K562 (cell line): ENCODE data around the gene PPP1CB. TPM values are rescaled to one million over a fixed set of nuclear protein-coding genes. Genes with fewer than 3 reads are reported as not detected.

Source experiments
- ATAC-seq: fragments of 200-7000 bp; cut with Tn5 transposase; 3 replicates; pipeline ENCODE4 v1.9.1; 2020; ENCODE audit warnings: moderate library complexity
- BruUV-seq: library from RNA; stranded (reverse); fragments of 400-500 nt; replicated peaks from 2 replicates; lab custom pipeline; 2021; lab: Mats Ljungman, UMichigan
- CTCF ChIA-PET: fragments of 300-600 bp; formaldehyde crosslinking; extraction: SDS; loops from one replicate; lab custom pipeline; 2021; ENCODE audit warnings: low intra/inter-chr PET ratio; lab: Yijun Ruan, JAX
- POLR2A ChIA-PET: fragments of 300-600, 350-650 bp; sonication (Branson Sonifier 250); formaldehyde crosslinking; extraction: SDS; loops from one replicate; lab custom pipeline; 2021; ENCODE audit warnings: antibody characterized with exemption, inconsistent platforms; lab: Yijun Ruan, JAX
- DNase-seq, 4 experiments: peaks; one replicate each; pipeline versions ENCODE4 v3.0.0 to v3.0.0-alpha.2; 2011 to 2018; ENCODE audit warnings: low spot score in 3 of 4, mixed read lengths in 3 of 4; ENCODE audit errors: extremely low read depth in 1 of 4
- FAIRE-seq: peaks from 2 replicates; lab custom pipeline; 2011; peaks lifted over from hg19 to GRCh38; lab: Jason Lieb, UNC
- H2AFZ ChIP-seq: 2 replicates; pipeline ENCODE4 v1.6.0; 2011; ENCODE audit warnings: low read depth, low read length, control low read depth, inconsistent platforms
- H3K27ac ChIP-seq: fragments of 200-600 bp; 3 replicates; pipeline ENCODE4 v1.8.0; 2011; ENCODE audit warnings: low read depth, mild to moderate bottlenecking, control low read depth, inconsistent platforms, low read length, moderate library complexity, mixed read lengths; ENCODE audit errors: extremely low read depth
- H3K27me3 ChIP-seq, 2 experiments: fragments of 300-600 bp in 1 of 2; 2 replicates in 1 of 2; 3 replicates in 1 of 2; pipeline versions ENCODE4 v1.6.0 to v1.8.0; 2011; ENCODE audit warnings: inconsistent platforms in 2 of 2, low read length in 2 of 2, mild to moderate bottlenecking in 1 of 2, mixed read lengths in 1 of 2, moderate library complexity in 1 of 2; ENCODE audit not compliant: control insufficient read depth in 2 of 2, insufficient read depth in 2 of 2
- H3K36me3 ChIP-seq: fragments of 300-600 bp; 3 replicates; pipeline ENCODE4 v1.8.0; 2011; ENCODE audit warnings: mild to moderate bottlenecking, low read length, inconsistent platforms; ENCODE audit not compliant: control insufficient read depth, insufficient read depth
- H3K4me1 ChIP-seq, 2 experiments: fragments of 200-600 bp in 1 of 2; replicated peaks in 1 of 2; 2 replicates in 1 of 2; 3 replicates in 1 of 2; pipeline versions ENCODE4 v1.5.1 to v1.8.0; 2011; ENCODE audit warnings: inconsistent platforms in 2 of 2, low read length in 2 of 2, mild to moderate bottlenecking in 1 of 2, mixed read lengths in 1 of 2, moderate library complexity in 1 of 2; ENCODE audit not compliant: control insufficient read depth in 2 of 2, insufficient read depth in 2 of 2
- H3K4me2 ChIP-seq: 2 replicates; pipeline ENCODE4 v1.6.1; 2011; ENCODE audit warnings: low read length, control low read depth, inconsistent platforms, mixed read lengths; ENCODE audit not compliant: insufficient read depth
- H3K4me3 ChIP-seq: fragments of 200-600 bp; sonication (generic), shearing (Covaris generic); 2 replicates; pipeline ENCODE4 v1.5.1; 2016; ENCODE audit warnings: control low read depth, inconsistent platforms
- H3K79me2 ChIP-seq: fragments of 200-600 bp; 3 replicates; pipeline ENCODE4 v1.8.0; 2011; ENCODE audit warnings: low read length, inconsistent platforms; ENCODE audit not compliant: control insufficient read depth, insufficient read depth
- H3K9ac ChIP-seq, 2 experiments: 2 replicates each; pipeline versions ENCODE4 v1.6.0 to v1.6.1; 2011; ENCODE audit warnings: low read depth in 2 of 2, low read length in 2 of 2, control low read depth in 1 of 2, inconsistent platforms in 1 of 2, mild to moderate bottlenecking in 1 of 2, mixed read lengths in 1 of 2; ENCODE audit not compliant: insufficient read depth in 1 of 2
- H3K9me1 ChIP-seq: one replicate; pipeline ENCODE4 v1.6.0; 2011; ENCODE audit warnings: inconsistent platforms, mild to moderate bottlenecking, low read length, moderate library complexity; ENCODE audit not compliant: control insufficient read depth, insufficient read depth
- H3K9me3 ChIP-seq: replicated peaks from 2 replicates; pipeline ENCODE4 v1.5.1; 2011; ENCODE audit warnings: low read depth, low read length, inconsistent platforms; ENCODE audit not compliant: control insufficient read depth, insufficient read depth
- H4K20me1 ChIP-seq: replicated peaks from 2 replicates; pipeline ENCODE4 v1.6.1; 2011; ENCODE audit warnings: low read length, inconsistent platforms, mixed read lengths; ENCODE audit not compliant: control insufficient read depth, insufficient read depth
- ATF1 ChIP-seq, 2 experiments: fragments of 450-650 bp in 1 of 2; IDR thresholded peaks; 2 replicates each; pipeline ENCODE4 v1.6.1; 2016; ENCODE audit warnings: missing compliant biosample characterization in 1 of 2, missing genetic modification characterization in 1 of 2
- ATF7 ChIP-seq: fragments of 450-650 bp; IDR thresholded peaks from 2 replicates; pipeline ENCODE4 v1.7.1; 2014; ENCODE audit warnings: mild to moderate bottlenecking, moderate library complexity
- HLTF ChIP-seq: fragments of 450-650 bp; IDR thresholded peaks from 2 replicates; pipeline ENCODE4 v1.6.1; 2016
- HMBOX1 ChIP-seq: sonication (generic); IDR thresholded peaks from 2 replicates; pipeline ENCODE4 v1.6.1; 2016
- JUND ChIP-seq, 2 experiments: IDR thresholded peaks; 2 replicates in 1 of 2; 3 replicates in 1 of 2; pipeline ENCODE4 v1.6.1; 2011; ENCODE audit warnings: borderline replicate concordance in 2 of 2, low read depth in 2 of 2, low read length in 2 of 2, improper control_type of control experiment in 1 of 2, missing biosample characterization in 1 of 2, missing genetic modification characterization in 1 of 2, missing genetic modification reagents in 1 of 2
- MAFK ChIP-seq: IDR thresholded peaks from 2 replicates; pipeline ENCODE4 v1.6.1; 2011; ENCODE audit warnings: low read length, improper control_type of control experiment
- PBX2 ChIP-seq, 2 experiments: IDR thresholded peaks in 1 of 2; conservative IDR thresholded peaks in 1 of 2; 2 replicates each; pipeline ENCODE4 v1.6.1; 2016; ENCODE audit warnings: low read depth in 2 of 2, mild to moderate bottlenecking in 1 of 2, missing compliant biosample characterization in 1 of 2, missing genetic modification characterization in 1 of 2, moderate library complexity in 1 of 2
- POLR2H ChIP-seq: IDR thresholded peaks from 2 replicates; pipeline ENCODE4 v1.6.1; 2016; ENCODE audit warnings: missing genetic modification characterization, low read depth, mild to moderate bottlenecking, control low read depth, missing compliant biosample characterization, moderate library complexity
- RBBP5 ChIP-seq: fragments of 200-600 bp; sonication (generic); IDR thresholded peaks from 2 replicates; pipeline ENCODE4 v1.6.1; 2012; ENCODE audit warnings: borderline replicate concordance, mild to moderate bottlenecking, low read length, control low read depth, inconsistent platforms; ENCODE audit not compliant: insufficient read depth, poor library complexity, severe bottlenecking
- SMC3 ChIP-seq: conservative IDR thresholded peaks from 2 replicates; pipeline ENCODE4 v1.6.1; 2011; ENCODE audit warnings: low read depth, low read length, improper control_type of control experiment; ENCODE audit not compliant: insufficient read depth
- ZNF175 ChIP-seq: fragments of 200-800 bp; sonication (Bioruptor generic); IDR thresholded peaks from 2 replicates; pipeline ENCODE4 v1.6.1; 2016; ENCODE audit warnings: low read depth, mild to moderate bottlenecking, missing genetic modification characterization, missing compliant biosample characterization
- ZNF280B ChIP-seq: fragments of 250-450 bp; sonication (Bioruptor Pico); IDR thresholded peaks from 2 replicates; pipeline ENCODE4 v1.5.1; 2021; ENCODE audit warnings: mild to moderate bottlenecking
- WGBS: fragments of 100-300 bp; shearing (Covaris generic); methylation state at CpG from one replicate; pipeline ENCODE4 v1.1.6; 2016; ENCODE audit warnings: low coverage, mixed read lengths; ENCODE audit not compliant: insufficient coverage; ENCODE audit errors: missing lambda C conversion rate; 5-methylcytosine and 5-hydroxymethylcytosine counted together
- in situ Hi-C: fragments of 300-500 bp; cut with MboI; formaldehyde crosslinking; loops from 4 replicates; pipeline ENCODE4 v1.15.0; 2018; ENCODE audit warnings: inconsistent platforms, mixed read lengths
- intact Hi-C: fragments of 100-400 bp; cut with micrococcal nuclease; formaldehyde crosslinking; loops from 2 replicates; pipeline ENCODE4 v1.14.2; 2022
- polyA plus RNA-seq, 8 experiments: library from polyadenylated mRNA; depleted of rRNA in 4 of 8; stranded (reverse) in 5 of 8; unstranded in 3 of 8; fragments of >200 nt; fragmentation: Nextera tagmentation in 2 of 8; fragmentation: Illumina TruSeq in 1 of 8; extraction: Ambion mirVana in 2 of 8; extraction: Trizol in 1 of 8; gene quantifications; 2 replicates each; pipeline versions ENCODE4 v1.2.1 to v1.2.3, GENCODE V29; 2011 to 2014; ENCODE audit warnings: inconsistent platforms in 1 of 8, missing spikeins in 1 of 8
- total RNA-seq, 7 experiments: library from RNA; depleted of rRNA in 6 of 7; stranded (reverse); fragments of >200 nt in 6 of 7; fragmentation: Illumina TruSeq in 2 of 7; extraction: Trizol in 2 of 7; gene quantifications; 2 replicates each; pipeline versions ENCODE4 v1.2.1 to v1.2.3, GENCODE V29; 2011 to 2021; ENCODE audit warnings: low replicate concordance in 1 of 7

Gene PPP1CB
- total and polyA plus RNA-seq, 9 of the 15 experiments (the other 6 are each of a cell fraction or from before 2014, with no cell fraction given): 25.6 to 118 (median 58.9) TPM

GRCh38 chr2:28713577-28714298 is 37.9 kb upstream of the PPP1CB start (continued):
- no peak for TF ChIP-seq ZNF280B
- no peak for TF ChIP-seq RBBP5
- peak; percentile 38; the same call in 1 of the 2 replicates for TF ChIP-seq MAFK
- peak; percentile 46; the same call in 1 of the 2 replicates for TF ChIP-seq ATF7
- TF ChIP-seq SMC3: no peak

DNA sequence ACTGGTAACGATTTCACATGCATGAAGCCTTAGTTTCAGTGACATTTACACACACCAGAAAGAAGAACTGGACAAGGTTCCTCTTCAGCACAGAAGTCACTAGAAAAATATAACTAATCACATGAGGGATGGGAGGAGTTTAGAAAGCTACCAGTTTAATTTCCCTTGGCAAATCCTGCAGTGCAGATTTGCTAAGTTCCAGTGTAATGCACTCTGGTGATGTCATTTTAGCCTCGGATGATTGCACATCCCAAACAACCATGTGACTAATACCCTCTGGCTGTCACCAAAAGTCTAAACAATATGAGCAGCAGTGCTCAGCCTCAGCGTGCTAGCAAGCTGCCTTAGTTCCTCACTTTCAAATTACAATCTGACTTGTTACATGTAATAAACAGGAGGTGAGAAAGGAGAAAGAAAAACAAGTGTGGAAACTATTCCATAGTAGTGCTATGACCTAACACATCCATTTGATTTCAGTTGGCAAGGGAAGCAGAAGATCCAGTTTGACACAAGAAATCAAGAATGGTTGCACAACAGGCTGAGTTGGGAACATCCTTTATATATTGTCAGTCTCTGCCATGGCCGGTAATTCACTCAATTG is 35.3 kb upstream of the PPP1CB start:
- H3K27me3 ChIP-seq: no peaks in the 10 kb centered on the region
- 5% methylated on average over 4 of the region's 4 CpGs for WGBS
- DNase-seq (peak in 1 of 4 experiments; percentile 51), FAIRE-seq (peak; percentile 19), ATAC-seq (peak; percentile 83)
- POLR2A ChIA-PET: interaction anchor here (0.7 kb wide), 1 partner anchor 22 kb away, joined by 4 read pairs; no protein-coding TSS in a partner anchor
- intact Hi-C loops (no loop called here), in situ Hi-C loops (no loop called here)
- no peaks in the 10 kb centered on the region for H3K79me2 ChIP-seq
- no peak overlapping the region for H3K4me2 ChIP-seq
- H3K9me3 ChIP-seq: no peaks in the 10 kb centered on the region; the same call in 1 of the 2 replicates
- no peak overlapping the region for H3K9ac ChIP-seq
- no peak overlapping the region for H3K27ac ChIP-seq
- H3K4me1 ChIP-seq: peaks cover 0 to 7% of the 10 kb centered on the region in 2 experiments; a peak in 2 of 5 replicates
- H2AFZ ChIP-seq: peak overlapping the region; percentile 56
- H3K4me3 ChIP-seq: no peak overlapping the region
- BruUV-seq: no TSS peak
- H4K20me1 ChIP-seq: no peaks in the 10 kb centered on the region
- CTCF ChIA-PET: no interaction called here
- H3K36me3 ChIP-seq: no peaks in the 10 kb centered on the region
- H3K9me1 ChIP-seq: no peaks in the 10 kb centered on the region
- TF ChIP-seq POLR2H (tag) (0 out of 2 replicates have a peak, but pooled peaks have one; percentile 21), ZNF175 (CRISPR knock-in tag) (peak; percentile 15; the same call in 1 of the 2 replicates), JUND (IDR thresholded peaks at IDR 0.05; ENCODE audit: borderline replicate concordance, low read depth, low read length) (peak; percentile 84), JUND (tag; IDR thresholded peaks at IDR 0.05; ENCODE audit: borderline replicate concordance, low read depth, low read length) (peak; percentile 86), PBX2 (CRISPR knock-in tag; IDR thresholded peaks at IDR 0.05; ENCODE audit: low read depth) (no peak), PBX2 (tag; conservative IDR thresholded peaks at IDR 0.05; ENCODE audit: low read depth) (0 out of 2 replicates have a peak, but pooled peaks have one; percentile 28), ATF1 (CRISPR knock-in tag; IDR thresholded peaks at IDR 0.05) (no peak), ATF1 (tag; IDR thresholded peaks at IDR 0.05) (peak; percentile 47; the same call in 1 of the 2 replicates), HLTF (no peak), HMBOX1 (0 out of 2 replicates have a peak, but pooled peaks have one; percentile 18)
